Measurements from ENCODE around the gene NHSL2.

NHSL2 gene

DNA sequence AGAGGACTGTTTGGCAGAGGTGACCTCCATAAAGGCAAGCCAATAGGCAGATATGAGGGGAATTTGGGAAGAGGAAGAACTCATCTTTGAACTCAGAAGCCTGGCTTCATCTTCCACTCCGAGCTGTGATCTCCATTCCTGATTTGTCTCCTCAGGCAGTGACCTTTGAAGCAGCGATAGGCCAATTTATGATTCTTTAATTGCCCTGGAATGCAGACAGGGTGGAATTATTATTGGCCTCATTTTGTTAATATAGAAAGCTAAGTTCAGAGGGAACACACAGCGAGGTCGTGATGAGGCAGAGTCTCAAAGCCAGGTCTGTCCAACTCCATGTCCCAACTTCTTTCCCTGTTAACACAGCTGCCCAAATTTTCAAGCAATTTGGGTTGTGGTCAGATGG lies 204.2 kb downstream of the NHSL2 start:
- no peaks in the 10 kb centered on the region for H3K4me1 ChIP-seq (ENCODE audit: low read length)
- no peaks in the 10 kb centered on the region for H4K20me1 ChIP-seq (ENCODE audit: insufficient read depth, low read length)
- H3K4me3 ChIP-seq (ENCODE audit: low read length), result no peak overlapping the region
- no peaks in the 10 kb centered on the region for H3K9me3 ChIP-seq (ENCODE audit: insufficient read depth, low read length)
- peaks cover 31% of the 10 kb centered on the region; the same call in 1 of the 2 replicates for H3K27me3 ChIP-seq (ENCODE audit: low read depth, low read length)
- H3K4me2 ChIP-seq (ENCODE audit: low read length), result no peak overlapping the region
- H3K27ac ChIP-seq (ENCODE audit: low read length), result no peak overlapping the region
- no peak overlapping the region for H3K9ac ChIP-seq (ENCODE audit: low read length)
- H3K36me3 ChIP-seq (replicated peaks; ENCODE audit: low read depth, low read length), result no peaks in the 10 kb centered on the region
- no peaks in the 10 kb centered on the region for H3K79me2 ChIP-seq (ENCODE audit: low read length)
- no peak overlapping the region for H2AFZ ChIP-seq (ENCODE audit: low read depth, low read length)
- no peak for TF ChIP-seq EZH2phosphoT487 (IDR thresholded peaks at IDR 0.05; ENCODE audit: low read depth)
- TF ChIP-seq, protein P1, sequence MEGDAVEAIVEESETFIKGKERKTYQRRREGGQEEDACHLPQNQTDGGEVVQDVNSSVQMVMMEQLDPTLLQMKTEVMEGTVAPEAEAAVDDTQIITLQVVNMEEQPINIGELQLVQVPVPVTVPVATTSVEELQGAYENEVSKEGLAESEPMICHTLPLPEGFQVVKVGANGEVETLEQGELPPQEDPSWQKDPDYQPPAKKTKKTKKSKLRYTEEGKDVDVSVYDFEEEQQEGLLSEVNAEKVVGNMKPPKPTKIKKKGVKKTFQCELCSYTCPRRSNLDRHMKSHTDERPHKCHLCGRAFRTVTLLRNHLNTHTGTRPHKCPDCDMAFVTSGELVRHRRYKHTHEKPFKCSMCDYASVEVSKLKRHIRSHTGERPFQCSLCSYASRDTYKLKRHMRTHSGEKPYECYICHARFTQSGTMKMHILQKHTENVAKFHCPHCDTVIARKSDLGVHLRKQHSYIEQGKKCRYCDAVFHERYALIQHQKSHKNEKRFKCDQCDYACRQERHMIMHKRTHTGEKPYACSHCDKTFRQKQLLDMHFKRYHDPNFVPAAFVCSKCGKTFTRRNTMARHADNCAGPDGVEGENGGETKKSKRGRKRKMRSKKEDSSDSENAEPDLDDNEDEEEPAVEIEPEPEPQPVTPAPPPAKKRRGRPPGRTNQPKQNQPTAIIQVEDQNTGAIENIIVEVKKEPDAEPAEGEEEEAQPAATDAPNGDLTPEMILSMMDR (IDR thresholded peaks at IDR 0.05; ENCODE audit: low read depth, low read length), result no peak

DNA sequence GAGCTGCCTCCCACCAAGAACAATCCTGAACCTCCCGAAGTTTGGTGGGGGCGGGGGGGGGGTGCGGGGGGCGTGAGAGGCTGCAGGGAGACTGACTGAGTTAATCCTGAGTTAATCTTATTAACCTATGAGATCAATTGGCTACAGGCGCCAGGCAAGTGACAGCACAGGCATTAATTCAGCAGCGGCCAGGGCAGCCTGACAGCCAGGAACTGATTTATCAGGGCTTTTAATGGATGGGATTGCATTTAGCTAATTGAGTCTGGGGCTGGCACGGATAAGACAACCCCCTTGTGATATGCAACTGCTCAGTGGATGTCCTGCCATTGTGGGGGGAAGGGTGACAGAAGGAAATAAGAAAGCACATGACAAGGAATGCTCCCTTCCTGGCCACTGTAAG lies 204.7 kb downstream of the NHSL2 start:
- no peak overlapping the region for H3K27ac ChIP-seq (ENCODE audit: low read length)
- H3K9me3 ChIP-seq (ENCODE audit: insufficient read depth, low read length), result no peaks in the 10 kb centered on the region
- no peaks in the 10 kb centered on the region for H3K4me1 ChIP-seq (ENCODE audit: low read length)
- peaks cover 26% of the 10 kb centered on the region; the same call in 1 of the 2 replicates for H3K27me3 ChIP-seq (ENCODE audit: low read depth, low read length)
- H3K9ac ChIP-seq (ENCODE audit: low read length), result no peak overlapping the region
- H3K4me3 ChIP-seq (ENCODE audit: low read length), result no peak overlapping the region
- H3K4me2 ChIP-seq (ENCODE audit: low read length), result no peak overlapping the region
- no peaks in the 10 kb centered on the region for H3K36me3 ChIP-seq (replicated peaks; ENCODE audit: low read depth, low read length)
- TF ChIP-seq EZH2phosphoT487 (IDR thresholded peaks at IDR 0.05; ENCODE audit: low read depth), result no peak
- TF ChIP-seq, protein P1 (IDR thresholded peaks at IDR 0.05; ENCODE audit: low read depth, low read length), result no peak
- H3K79me2 ChIP-seq (ENCODE audit: low read length), result no peaks in the 10 kb centered on the region
- no peak overlapping the region for H2AFZ ChIP-seq (ENCODE audit: low read depth, low read length)
- no peaks in the 10 kb centered on the region for H4K20me1 ChIP-seq (ENCODE audit: insufficient read depth, low read length)

DNA sequence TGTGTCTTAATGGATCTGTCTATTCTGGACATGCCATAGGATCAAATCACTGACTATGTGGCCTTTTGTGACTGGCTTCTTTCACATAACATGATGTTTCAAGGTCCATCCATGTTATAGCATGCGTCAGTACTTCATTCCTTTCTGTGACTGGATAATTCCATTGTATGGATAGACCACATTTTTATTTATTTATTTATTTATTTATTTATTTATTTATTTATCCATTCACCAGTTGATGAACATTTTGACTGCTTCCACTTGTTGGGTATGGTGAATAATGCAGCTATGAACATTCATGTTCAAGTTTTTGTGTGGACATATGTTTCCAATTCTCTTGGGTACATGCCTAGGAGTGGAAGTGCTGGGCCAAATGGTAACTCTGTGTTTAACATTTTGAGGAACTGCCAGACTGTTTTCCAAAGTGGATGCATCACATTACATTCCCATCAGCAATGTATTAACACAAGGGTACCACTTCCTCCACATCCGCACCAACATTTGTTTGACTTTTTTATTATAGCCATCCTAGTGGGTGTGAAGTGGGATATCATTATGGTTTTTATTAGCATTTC lies 207.1 kb downstream of the NHSL2 start:
- no peaks in the 10 kb centered on the region for H3K9me3 ChIP-seq (ENCODE audit: insufficient read depth, low read length)
- no peaks in the 10 kb centered on the region for H3K79me2 ChIP-seq (ENCODE audit: low read length)
- no peak overlapping the region for H3K9ac ChIP-seq (ENCODE audit: low read length)
- no peak overlapping the region for H3K4me3 ChIP-seq (ENCODE audit: low read length)
- H3K27me3 ChIP-seq (ENCODE audit: low read depth, low read length), result peaks cover 14% of the 10 kb centered on the region; the same call in 1 of the 2 replicates
- no peaks in the 10 kb centered on the region for H3K36me3 ChIP-seq (replicated peaks; ENCODE audit: low read depth, low read length)
- peaks cover 13% of the 10 kb centered on the region for H3K4me1 ChIP-seq (ENCODE audit: low read length)
- TF ChIP-seq, protein P1 (IDR thresholded peaks at IDR 0.05; ENCODE audit: low read depth, low read length), result no peak
- no peak for TF ChIP-seq EZH2phosphoT487 (IDR thresholded peaks at IDR 0.05; ENCODE audit: low read depth)
- H3K4me2 ChIP-seq (ENCODE audit: low read length), result no peak overlapping the region
- H3K27ac ChIP-seq (ENCODE audit: low read length), result no peak overlapping the region
- no peaks in the 10 kb centered on the region for H4K20me1 ChIP-seq (ENCODE audit: insufficient read depth, low read length)
- no peak overlapping the region for H2AFZ ChIP-seq (ENCODE audit: low read depth, low read length)

DNA sequence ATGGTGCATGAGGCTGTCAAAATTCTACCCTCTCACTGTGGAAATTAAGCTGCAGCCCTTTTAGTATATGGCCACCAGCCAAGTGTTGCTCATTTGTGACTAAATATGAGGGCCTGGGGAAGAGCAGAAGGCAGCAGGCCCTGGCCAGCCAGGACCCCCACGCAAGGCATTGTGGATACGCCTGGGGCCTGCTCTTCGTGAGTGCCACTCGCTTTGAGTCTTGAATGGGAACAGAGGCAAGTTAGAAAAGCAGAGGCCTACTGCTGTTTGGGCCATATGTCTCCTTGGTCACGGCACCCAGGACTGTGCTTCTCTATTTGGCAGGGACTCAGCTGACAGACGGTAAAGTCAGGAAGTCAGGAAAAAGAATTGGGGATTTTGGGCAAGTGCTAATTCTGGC lies 210.2 kb downstream of the NHSL2 start:
- H4K20me1 ChIP-seq (ENCODE audit: insufficient read depth, low read length), result no peaks in the 10 kb centered on the region
- TF ChIP-seq EZH2phosphoT487 (IDR thresholded peaks at IDR 0.05; ENCODE audit: low read depth), result no peak
- TF ChIP-seq, protein P1 (IDR thresholded peaks at IDR 0.05; ENCODE audit: low read depth, low read length), result no peak
- H2AFZ ChIP-seq (ENCODE audit: low read depth, low read length), result no peak overlapping the region
- no peak overlapping the region for H3K9ac ChIP-seq (ENCODE audit: low read length)
- peaks cover 13% of the 10 kb centered on the region for H3K4me1 ChIP-seq (ENCODE audit: low read length)
- no peak overlapping the region for H3K4me3 ChIP-seq (ENCODE audit: low read length)
- H3K27me3 ChIP-seq (ENCODE audit: low read depth, low read length), result peaks cover 10% of the 10 kb centered on the region; the same call in 1 of the 2 replicates
- H3K9me3 ChIP-seq (ENCODE audit: insufficient read depth, low read length), result no peaks in the 10 kb centered on the region
- H3K36me3 ChIP-seq (replicated peaks; ENCODE audit: low read depth, low read length), result no peaks in the 10 kb centered on the region
- no peak overlapping the region for H3K27ac ChIP-seq (ENCODE audit: low read length)
- peak overlapping the region; percentile 53 for H3K4me2 ChIP-seq (ENCODE audit: low read length)
- no peaks in the 10 kb centered on the region for H3K79me2 ChIP-seq (ENCODE audit: low read length)
